ENCODE results near the gene GREB1. TPM values are rescaled to one million over a fixed set of nuclear protein-coding genes. Genes with fewer than 3 reads are reported as not detected.
A peak's percentile ranks its signal among the peaks of the same experiment; 100 is the strongest.

Gene GREB1
- total and polyA plus RNA-seq, 2 of the 13 experiments (the other 11 are each of a cell fraction or from before 2014, with no cell fraction given) = 31.3 to 61.2 TPM

DNA sequence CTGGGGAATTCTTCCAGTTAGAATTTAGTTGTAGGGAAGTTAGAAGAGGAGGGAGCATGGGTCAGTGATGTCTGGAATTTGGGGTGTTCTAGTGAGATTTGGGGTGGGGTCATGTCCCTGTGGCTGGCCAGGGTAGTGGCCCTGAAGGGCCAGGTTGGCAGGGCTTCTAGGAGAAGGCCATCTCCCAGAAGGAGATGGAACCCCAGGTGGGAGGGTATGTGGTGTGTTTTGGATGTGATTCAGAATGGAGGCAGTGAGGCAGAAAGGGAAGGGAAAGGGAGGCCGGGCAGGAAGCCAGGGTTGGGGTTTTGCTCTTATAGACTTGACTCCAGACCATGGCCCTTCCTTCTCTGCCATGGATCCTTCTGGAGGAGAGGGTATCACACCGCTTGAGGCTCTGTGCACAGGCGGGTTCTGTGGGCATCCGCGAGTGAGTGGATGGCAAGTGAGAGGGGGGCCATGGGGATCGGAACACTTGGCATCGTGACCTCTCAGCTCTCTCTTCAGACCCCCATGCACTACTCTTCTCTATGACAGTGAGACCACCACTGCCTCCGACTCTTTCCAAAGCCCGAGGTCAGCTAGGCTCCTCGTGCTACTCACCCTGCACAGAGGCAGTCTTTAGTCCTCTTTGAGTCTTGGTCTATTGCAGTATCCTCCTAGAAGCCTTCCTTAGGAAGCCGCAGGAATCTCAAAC is 7.3 kb downstream of the GREB1 start (continued):
- TF ChIP-seq, protein P1, sequence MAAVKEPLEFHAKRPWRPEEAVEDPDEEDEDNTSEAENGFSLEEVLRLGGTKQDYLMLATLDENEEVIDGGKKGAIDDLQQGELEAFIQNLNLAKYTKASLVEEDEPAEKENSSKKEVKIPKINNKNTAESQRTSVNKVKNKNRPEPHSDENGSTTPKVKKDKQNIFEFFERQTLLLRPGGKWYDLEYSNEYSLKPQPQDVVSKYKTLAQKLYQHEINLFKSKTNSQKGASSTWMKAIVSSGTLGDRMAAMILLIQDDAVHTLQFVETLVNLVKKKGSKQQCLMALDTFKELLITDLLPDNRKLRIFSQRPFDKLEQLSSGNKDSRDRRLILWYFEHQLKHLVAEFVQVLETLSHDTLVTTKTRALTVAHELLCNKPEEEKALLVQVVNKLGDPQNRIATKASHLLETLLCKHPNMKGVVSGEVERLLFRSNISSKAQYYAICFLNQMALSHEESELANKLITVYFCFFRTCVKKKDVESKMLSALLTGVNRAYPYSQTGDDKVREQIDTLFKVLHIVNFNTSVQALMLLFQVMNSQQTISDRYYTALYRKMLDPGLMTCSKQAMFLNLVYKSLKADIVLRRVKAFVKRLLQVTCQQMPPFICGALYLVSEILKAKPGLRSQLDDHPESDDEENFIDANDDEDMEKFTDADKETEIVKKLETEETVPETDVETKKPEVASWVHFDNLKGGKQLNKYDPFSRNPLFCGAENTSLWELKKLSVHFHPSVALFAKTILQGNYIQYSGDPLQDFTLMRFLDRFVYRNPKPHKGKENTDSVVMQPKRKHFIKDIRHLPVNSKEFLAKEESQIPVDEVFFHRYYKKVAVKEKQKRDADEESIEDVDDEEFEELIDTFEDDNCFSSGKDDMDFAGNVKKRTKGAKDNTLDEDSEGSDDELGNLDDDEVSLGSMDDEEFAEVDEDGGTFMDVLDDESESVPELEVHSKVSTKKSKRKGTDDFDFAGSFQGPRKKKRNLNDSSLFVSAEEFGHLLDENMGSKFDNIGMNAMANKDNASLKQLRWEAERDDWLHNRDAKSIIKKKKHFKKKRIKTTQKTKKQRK (IDR thresholded peaks at IDR 0.05; ENCODE audit: low read length) = no peak
- TF ChIP-seq ZNF451 (CRISPR knock-in tag; IDR thresholded peaks at IDR 0.05) = no peak
- TF ChIP-seq, protein P2, sequence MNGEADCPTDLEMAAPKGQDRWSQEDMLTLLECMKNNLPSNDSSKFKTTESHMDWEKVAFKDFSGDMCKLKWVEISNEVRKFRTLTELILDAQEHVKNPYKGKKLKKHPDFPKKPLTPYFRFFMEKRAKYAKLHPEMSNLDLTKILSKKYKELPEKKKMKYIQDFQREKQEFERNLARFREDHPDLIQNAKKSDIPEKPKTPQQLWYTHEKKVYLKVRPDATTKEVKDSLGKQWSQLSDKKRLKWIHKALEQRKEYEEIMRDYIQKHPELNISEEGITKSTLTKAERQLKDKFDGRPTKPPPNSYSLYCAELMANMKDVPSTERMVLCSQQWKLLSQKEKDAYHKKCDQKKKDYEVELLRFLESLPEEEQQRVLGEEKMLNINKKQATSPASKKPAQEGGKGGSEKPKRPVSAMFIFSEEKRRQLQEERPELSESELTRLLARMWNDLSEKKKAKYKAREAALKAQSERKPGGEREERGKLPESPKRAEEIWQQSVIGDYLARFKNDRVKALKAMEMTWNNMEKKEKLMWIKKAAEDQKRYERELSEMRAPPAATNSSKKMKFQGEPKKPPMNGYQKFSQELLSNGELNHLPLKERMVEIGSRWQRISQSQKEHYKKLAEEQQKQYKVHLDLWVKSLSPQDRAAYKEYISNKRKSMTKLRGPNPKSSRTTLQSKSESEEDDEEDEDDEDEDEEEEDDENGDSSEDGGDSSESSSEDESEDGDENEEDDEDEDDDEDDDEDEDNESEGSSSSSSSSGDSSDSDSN (CRISPR knock-in tag; IDR thresholded peaks at IDR 0.05) = 0 out of 2 replicates have a peak, but pooled peaks have one; percentile 17
- TF ChIP-seq ZFP1 (CRISPR knock-in tag; IDR thresholded peaks at IDR 0.05) = no peak
- TF ChIP-seq, protein P3, sequence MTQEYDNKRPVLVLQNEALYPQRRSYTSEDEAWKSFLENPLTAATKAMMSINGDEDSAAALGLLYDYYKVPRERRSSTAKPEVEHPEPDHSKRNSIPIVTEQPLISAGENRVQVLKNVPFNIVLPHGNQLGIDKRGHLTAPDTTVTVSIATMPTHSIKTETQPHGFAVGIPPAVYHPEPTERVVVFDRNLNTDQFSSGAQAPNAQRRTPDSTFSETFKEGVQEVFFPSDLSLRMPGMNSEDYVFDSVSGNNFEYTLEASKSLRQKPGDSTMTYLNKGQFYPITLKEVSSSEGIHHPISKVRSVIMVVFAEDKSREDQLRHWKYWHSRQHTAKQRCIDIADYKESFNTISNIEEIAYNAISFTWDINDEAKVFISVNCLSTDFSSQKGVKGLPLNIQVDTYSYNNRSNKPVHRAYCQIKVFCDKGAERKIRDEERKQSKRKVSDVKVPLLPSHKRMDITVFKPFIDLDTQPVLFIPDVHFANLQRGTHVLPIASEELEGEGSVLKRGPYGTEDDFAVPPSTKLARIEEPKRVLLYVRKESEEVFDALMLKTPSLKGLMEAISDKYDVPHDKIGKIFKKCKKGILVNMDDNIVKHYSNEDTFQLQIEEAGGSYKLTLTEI (CRISPR knock-in tag; conservative IDR thresholded peaks at IDR 0.05) = no peak
- no peak for TF ChIP-seq KAT7 (CRISPR knock-in tag; IDR thresholded peaks at IDR 0.05; ENCODE audit: borderline replicate concordance)
- TF ChIP-seq ZBTB7B (CRISPR knock-in tag; IDR thresholded peaks at IDR 0.05) = no peak
- TF ChIP-seq ZKSCAN1 (IDR thresholded peaks at IDR 0.05; ENCODE audit: low read length) = no peak
- TF ChIP-seq HNF4A (CRISPR knock-in tag; IDR thresholded peaks at IDR 0.05) = no peak
- peak; percentile 10; the same call in 1 of the 2 replicates for TF ChIP-seq TAF1 (CRISPR knock-in tag; IDR thresholded peaks at IDR 0.05)
- no peak for TF ChIP-seq CHCHD3 (CRISPR knock-in tag; IDR thresholded peaks at IDR 0.05)
- 0 out of 2 replicates have a peak, but pooled peaks have one; percentile 42 for TF ChIP-seq CAMTA2 (CRISPR knock-in tag; IDR thresholded peaks at IDR 0.05; ENCODE audit: borderline replicate concordance)
- no peak for TF ChIP-seq ZNF407 (CRISPR knock-in tag; IDR thresholded peaks at IDR 0.05; ENCODE audit: not compliant biosample characterization)
- TF ChIP-seq CHD4 (IDR thresholded peaks at IDR 0.05; ENCODE audit: borderline replicate concordance, low read length) = no peak

All from HepG2 (cell line).